Measurements from ENCODE around the gene PAH.

PAH gene

GRCh38 chr12:102917026-102917787 is at the start of gene PAH:
Gene PAH (minus strand): TSS chr12:102917244. CDS start chr12:102917130, 114 bp downstream.
- no peak for DNase-seq

DNA sequence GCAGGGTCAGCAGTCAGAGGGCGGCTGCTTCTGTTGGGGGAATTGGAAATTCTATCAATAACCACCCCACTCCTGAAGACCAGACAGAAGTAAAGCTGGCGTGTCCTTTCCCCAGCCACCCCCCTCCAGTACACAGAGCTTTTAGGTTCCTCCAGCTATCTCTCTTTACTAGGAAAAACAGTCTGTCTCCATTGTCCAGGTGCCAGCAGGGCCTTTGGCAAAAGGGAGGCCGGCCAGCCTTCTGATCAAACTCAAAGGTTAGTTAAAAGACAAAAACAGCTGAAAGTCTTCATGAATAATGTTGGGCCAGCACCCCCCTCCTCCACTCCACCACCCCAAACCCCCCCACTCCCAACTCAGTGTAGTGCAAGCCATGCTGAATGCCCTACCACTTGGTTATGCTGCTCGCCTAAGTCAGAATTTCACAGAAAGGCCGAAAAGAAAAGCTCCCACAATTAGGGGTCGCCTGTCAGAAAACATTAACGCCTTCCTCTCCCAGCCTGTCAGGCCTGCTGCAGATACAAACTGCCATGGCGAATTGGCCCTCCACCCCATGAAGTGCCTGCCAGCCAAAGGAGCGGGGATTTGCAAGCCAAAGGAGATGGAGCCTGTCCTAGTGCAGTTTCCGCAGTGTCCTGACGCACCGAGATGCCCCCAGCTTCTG is 49.3 kb upstream of the PAH start:
- DNase-seq: no peak

GRCh38 chr12:102965281-102966155 is 48.5 kb upstream of the PAH start:
- no peak for DNase-seq

DNA sequence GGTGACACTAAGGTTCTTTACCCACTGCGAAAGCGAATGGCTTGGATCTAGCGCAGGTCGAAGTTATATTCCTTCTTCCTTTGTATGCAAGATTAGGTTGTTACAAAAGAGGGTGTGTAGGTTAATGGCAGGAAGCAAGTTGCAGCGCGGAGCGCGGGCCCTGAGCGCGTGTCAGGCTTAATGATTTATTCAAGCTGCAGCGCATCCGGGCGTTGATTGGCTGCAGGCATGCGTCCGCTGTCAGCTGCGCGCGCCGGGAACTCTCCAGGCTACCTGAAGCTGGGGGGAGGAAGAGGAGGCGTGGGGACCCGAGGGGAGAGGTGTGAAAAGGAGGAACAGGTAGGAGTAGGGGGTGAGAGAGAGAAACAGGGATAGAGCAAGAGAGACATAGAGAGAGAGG is 47.8 kb upstream of the PAH start:
- no peak for DNase-seq

GRCh38 chr12:102963796-102964195 is 46.8 kb upstream of the PAH start:
- DNase-seq: no peak

GRCh38 chr12:102962986-102963385 is 45.9 kb upstream of the PAH start:
- no peak for DNase-seq

DNA sequence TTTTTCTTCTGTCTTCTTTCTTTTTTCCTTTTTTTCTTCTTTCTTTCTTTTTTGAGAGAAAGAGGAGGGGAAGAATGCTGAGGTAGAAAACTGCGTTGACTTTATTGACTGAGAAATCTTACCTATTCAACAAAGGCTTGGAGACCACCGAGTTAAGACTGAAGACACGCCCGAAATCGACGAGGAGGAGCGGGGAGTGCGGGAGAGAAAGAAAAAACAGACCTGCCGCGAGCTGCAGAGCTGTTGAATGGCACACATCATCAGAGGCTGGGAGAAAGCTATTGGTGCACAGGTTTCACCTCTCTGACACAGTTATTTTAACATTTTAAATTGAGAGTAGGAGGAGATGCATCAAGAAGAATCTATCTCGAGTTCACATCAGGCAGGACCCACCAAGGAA is 45.5 kb upstream of the PAH start:
- DNase-seq: no peak

DNA sequence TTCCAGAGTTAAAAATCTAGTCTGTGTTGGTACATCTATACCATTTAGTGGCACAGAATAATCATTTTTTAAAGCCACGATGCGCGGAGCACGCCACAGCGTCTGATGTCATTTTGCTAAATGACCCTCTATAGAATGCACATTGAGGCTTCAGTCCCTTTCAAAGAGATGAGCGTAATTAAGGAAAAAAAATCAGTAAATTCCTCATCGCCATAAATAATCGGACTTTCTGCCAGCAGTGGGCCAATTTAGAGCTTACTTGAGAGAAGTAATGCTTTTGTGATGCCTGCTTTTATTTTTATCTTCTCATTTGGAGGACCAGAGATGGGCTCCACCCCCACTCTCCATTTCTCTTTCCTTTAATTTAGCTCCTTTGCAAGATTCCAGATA is 44.4 kb upstream of the PAH start:
- DNase-seq: no peak

DNA sequence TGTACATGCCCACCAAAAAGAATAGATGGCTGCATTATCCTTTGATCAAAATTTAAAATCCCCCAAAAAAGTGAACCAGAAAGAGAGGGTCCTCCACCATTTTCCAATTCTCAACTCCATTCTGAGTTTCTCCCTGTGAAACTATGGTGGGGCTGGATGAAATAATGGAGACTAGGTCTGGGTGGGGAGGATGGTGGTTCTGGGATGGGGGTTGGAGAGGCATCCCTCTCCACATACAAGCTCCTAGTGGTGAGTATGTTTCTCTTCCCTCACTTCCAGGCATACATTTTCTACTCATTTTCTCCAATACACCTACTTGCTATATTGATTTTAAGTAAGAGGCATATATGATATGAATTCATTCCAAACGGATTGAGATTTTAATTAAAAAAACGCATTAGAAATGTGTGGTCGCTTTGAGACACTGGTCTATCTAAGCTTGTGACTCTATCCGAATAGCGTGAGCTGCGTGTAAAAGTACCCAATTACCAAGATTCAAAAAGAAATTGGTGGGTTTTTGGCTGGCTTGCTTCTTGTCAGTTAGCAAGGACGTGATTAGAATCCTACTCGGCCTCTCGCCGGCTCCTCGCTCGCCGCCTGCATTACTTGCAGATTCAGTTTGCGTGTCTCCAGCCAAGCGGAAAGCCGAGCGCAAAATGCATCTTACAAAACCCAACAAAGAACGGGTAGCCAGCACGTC is 43.9 kb upstream of the PAH start:
- no peak for DNase-seq

DNA sequence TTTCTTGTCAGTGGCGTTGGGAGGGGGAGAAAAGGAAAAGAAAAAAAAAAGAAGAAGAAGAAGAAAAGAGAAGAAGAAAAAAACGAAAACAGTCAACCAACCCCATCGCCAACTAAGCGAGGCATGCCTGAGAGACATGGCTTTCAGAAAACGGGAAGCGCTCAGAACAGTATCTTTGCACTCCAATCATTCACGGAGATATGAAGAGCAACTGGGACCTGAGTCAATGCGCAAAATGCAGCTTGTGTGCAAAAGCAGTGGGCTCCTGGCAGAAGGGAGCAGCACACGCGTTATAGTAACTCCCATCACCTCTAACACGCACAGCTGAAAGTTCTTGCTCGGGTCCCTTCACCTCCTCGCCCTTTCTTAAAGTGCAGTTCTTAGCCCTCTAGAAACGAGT is 42.3 kb upstream of the PAH start:
- DNase-seq: peak; percentile 9

DNA sequence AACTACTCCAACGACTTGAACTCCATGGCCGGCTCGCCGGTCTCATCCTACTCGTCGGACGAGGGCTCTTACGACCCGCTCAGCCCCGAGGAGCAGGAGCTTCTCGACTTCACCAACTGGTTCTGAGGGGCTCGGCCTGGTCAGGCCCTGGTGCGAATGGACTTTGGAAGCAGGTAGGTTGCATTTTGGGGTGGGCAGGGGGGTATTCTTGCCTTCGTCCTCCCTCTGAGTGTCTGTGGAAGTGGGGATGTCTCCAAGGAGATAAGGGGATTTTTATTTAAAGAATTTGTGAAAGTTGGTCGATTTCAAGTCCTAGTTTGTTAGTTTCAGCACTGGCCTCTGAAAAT is 41.8 kb upstream of the PAH start:
- no peak for DNase-seq

DNA sequence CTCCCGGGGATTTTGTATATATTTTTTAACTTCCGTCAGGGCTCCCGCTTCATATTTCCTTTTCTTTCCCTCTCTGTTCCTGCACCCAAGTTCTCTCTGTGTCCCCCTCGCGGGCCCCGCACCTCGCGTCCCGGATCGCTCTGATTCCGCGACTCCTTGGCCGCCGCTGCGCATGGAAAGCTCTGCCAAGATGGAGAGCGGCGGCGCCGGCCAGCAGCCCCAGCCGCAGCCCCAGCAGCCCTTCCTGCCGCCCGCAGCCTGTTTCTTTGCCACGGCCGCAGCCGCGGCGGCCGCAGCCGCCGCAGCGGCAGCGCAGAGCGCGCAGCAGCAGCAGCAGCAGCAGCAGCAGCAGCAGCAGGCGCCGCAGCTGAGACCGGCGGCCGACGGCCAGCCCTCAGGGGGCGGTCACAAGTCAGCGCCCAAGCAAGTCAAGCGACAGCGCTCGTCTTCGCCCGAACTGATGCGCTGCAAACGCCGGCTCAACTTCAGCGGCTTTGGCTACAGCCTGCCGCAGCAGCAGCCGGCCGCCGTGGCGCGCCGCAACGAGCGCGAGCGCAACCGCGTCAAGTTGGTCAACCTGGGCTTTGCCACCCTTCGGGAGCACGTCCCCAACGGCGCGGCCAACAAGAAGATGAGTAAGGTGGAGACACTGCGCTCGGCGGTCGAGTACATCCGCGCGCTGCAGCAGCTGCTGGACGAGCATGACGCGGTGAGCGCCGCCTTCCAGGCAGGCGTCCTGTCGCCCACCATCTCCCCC is 41.2 kb upstream of the PAH start:
- no peak for DNase-seq

DNA sequence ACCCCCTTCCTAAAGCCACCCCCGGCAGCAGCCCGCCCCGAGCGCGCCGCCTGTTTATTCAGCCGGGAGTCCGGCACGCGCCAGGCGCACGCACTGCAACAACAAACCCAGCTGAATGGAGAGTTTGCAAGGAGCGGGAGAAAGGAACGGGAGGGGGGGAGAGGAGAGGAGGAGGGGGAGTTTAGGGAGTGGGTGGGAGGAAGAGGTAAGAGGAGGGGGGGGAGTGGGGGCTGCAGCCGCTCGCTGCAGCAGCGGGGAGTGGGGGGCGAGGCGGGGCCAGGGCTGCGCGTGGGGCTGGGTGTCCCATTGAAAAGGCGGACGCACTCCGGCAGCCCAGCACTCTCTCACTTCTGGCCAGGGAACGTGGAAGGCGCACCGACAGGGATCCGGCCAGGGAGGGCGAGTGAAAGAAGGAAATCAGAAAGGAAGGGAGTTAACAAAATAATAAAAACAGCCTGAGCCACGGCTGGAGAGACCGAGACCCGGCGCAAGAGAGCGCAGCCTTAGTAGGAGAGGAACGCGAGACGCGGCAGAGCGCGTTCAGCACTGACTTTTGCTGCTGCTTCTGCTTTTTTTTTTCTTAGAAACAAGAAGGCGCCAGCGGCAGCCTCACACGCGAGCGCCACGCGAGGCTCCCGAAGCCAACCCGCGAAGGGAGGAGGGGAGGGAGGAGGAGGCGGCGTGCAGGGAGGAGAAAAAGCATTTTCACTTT is 40.5 kb upstream of the PAH start, which contains the start of gene ASCL1:
ASCL1 (plus strand) TSS at position 336 of the 712 bp plus-strand sequence. CDS start 571 bp downstream, outside the sequence.
- no peak for DNase-seq

DNA sequence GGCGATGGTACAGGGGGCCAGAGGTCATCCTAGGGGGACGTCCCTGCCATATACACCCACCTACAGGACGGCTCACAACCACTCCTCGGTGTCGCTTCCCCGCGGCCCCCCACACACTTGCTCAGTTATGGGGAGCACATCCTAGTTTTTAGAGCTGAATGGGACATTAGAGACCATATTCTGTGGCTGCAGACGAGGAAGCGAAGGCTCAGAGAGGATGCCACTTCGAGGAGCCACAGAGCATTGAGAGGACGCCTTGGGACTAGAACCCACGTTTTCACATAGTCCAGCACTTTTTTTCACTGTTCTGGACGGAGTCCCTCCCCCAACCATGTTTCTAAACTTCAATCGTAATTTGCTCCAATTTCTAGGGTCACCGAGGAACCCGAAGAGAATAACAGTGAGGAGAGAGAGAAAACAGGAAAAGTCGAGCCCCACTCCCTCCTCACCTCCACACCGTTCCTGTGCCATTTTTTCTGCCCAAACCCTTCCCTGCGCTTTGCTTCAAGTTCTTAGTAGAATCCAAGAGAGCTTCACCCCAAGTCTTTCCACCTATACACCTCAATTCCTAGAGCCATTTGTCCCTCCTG is 39.8 kb upstream of the PAH start:
- no peak for DNase-seq

GRCh38 chr12:102955926-102956737 is 39.1 kb upstream of the PAH start:
- DNase-seq: no peak

GRCh38 chr12:102954134-102954533 is 37.1 kb upstream of the PAH start:
- DNase-seq: no peak

- peak; percentile 45 for DNase-seq
Observed at GRCh38 chr12:102953221-102953620, 36.2 kb upstream of the PAH start.

DNA sequence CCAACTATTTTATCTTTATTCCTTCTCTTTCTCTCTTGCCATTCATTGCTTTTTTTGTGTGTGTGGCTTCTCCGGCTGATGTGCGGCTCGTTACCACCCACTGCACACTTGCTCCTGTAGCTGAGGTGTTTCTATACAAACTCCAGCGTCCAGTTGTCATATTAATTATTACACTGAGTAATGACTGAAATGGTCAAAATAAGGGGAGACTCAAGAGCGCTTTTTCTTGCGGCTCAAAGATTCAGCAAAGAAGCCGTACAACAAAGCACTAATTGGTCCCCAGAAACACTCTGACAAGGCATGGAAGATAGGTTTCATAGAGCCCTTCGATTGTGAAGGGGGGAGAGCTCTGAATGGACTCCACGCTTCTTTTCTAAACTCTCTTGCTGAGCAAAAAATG is 34.8 kb upstream of the PAH start:
- no peak for DNase-seq

GRCh38 chr12:102950950-102951619 is 34.0 kb upstream of the PAH start:
- peak; percentile 20 for DNase-seq
